ENCODE measurements around the gene MRGPRE.

DNA sequence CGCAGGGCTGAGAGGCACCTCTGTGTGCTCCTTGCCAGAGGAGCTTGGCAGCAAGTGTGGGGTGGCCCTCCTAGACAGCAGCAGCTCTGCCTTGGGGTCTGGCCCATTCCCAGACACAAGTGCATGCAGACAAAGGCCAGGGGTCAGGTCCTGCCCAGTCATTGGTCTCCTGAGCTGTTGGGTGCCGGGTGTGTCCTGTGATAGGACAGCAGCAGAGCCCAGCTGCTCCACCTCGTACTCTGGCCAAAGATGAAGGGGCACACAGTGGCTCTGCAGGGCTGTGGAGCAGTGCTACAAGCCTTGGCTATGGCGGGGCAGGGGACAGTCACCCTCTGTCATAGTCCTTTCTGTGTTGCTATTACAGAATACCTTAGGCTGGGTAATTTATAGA is 49.8 kb downstream of the MRGPRE start:
- no peak for TF ChIP-seq POLR2AphosphoS5 (IDR thresholded peaks at IDR 0.05; ENCODE audit: low read depth, low read length)
- no peak for TF ChIP-seq TAF1 (IDR thresholded peaks at IDR 0.05; ENCODE audit: borderline replicate concordance, insufficient read depth, low read length)
- TF ChIP-seq, protein P1, sequence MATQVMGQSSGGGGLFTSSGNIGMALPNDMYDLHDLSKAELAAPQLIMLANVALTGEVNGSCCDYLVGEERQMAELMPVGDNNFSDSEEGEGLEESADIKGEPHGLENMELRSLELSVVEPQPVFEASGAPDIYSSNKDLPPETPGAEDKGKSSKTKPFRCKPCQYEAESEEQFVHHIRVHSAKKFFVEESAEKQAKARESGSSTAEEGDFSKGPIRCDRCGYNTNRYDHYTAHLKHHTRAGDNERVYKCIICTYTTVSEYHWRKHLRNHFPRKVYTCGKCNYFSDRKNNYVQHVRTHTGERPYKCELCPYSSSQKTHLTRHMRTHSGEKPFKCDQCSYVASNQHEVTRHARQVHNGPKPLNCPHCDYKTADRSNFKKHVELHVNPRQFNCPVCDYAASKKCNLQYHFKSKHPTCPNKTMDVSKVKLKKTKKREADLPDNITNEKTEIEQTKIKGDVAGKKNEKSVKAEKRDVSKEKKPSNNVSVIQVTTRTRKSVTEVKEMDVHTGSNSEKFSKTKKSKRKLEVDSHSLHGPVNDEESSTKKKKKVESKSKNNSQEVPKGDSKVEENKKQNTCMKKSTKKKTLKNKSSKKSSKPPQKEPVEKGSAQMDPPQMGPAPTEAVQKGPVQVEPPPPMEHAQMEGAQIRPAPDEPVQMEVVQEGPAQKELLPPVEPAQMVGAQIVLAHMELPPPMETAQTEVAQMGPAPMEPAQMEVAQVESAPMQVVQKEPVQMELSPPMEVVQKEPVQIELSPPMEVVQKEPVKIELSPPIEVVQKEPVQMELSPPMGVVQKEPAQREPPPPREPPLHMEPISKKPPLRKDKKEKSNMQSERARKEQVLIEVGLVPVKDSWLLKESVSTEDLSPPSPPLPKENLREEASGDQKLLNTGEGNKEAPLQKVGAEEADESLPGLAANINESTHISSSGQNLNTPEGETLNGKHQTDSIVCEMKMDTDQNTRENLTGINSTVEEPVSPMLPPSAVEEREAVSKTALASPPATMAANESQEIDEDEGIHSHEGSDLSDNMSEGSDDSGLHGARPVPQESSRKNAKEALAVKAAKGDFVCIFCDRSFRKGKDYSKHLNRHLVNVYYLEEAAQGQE (IDR thresholded peaks at IDR 0.05; ENCODE audit: insufficient read depth in 1 of 2, low read depth in 2 of 2, low read length in 2 of 2) = no peak
- TF ChIP-seq SIN3A (IDR thresholded peaks at IDR 0.05; ENCODE audit: borderline replicate concordance, insufficient read depth, low read length) = no peak

Data from PFSK-1 (cell line).